Caco-2 (cell line): ENCODE results near the gene MCMBP. TPM values are rescaled to one million over a fixed set of nuclear protein-coding genes. Genes with fewer than 3 reads are reported as not detected.

ENCODE experiments used
- BruUV-seq: library from RNA; stranded (reverse); fragments of 400-500 nt; replicated peaks from 2 replicates; lab custom pipeline; 2021; lab: Mats Ljungman, UMichigan
- CTCF ChIA-PET: fragments of 300-600 bp; sonication (Branson Sonifier 250); formaldehyde crosslinking; loops from one replicate; lab custom pipeline; 2022; ENCODE audit warnings: antibody characterized with exemption; lab: Charles Lee
- POLR2A ChIA-PET: fragments of 300-600 bp; sonication (Branson Sonifier 250); formaldehyde crosslinking; loops from one replicate; lab custom pipeline; 2022; ENCODE audit warnings: antibody characterized with exemption; lab: Charles Lee
- DNase-seq, 2 experiments: peaks; one replicate each; pipeline versions ENCODE4 v3.0.0 to v3.0.0-alpha.2; 2020 to 2022
- H3K27me3 ChIP-seq: replicated peaks from 2 replicates; pipeline ENCODE4 v1.6.0; 2011; ENCODE audit warnings: low read length; ENCODE audit not compliant: control insufficient read depth, insufficient read depth
- H3K36me3 ChIP-seq: 2 replicates; pipeline ENCODE4 v1.5.1; 2011; ENCODE audit warnings: low read length; ENCODE audit not compliant: control insufficient read depth, insufficient read depth
- H3K4me1 ChIP-seq: fragments of 250-450 bp; sonication (Bioruptor Pico); 2 replicates; pipeline ENCODE4 v1.5.1; 2020; ENCODE audit warnings: mild to moderate bottlenecking
- H3K4me3 ChIP-seq: 2 replicates; pipeline ENCODE4 v1.5.1; 2011; ENCODE audit warnings: low read depth, mild to moderate bottlenecking, control low read depth, low read length
- H3K9me3 ChIP-seq: fragments of 250-450 bp; sonication (Bioruptor Pico); 2 replicates; pipeline ENCODE4 v1.5.1; 2020; ENCODE audit warnings: mild to moderate bottlenecking, moderate library complexity
- H3K27ac Mint-ChIP-seq: one replicate; pipeline ENCODE4 v1.8.0; 2022; ENCODE audit warnings: mixed read lengths; ENCODE audit not compliant: unreplicated experiment
- H3K27me3 Mint-ChIP-seq: one replicate; pipeline ENCODE4 v1.8.0; 2022; ENCODE audit warnings: mixed read lengths; ENCODE audit not compliant: insufficient read depth, unreplicated experiment
- H3K36me3 Mint-ChIP-seq: one replicate; pipeline ENCODE4 v1.8.0; 2022; ENCODE audit warnings: mild to moderate bottlenecking, mixed read lengths; ENCODE audit not compliant: insufficient read depth, unreplicated experiment
- H3K4me1 Mint-ChIP-seq: one replicate; pipeline ENCODE4 v1.8.0; 2022; ENCODE audit warnings: low read depth, mixed read lengths; ENCODE audit not compliant: unreplicated experiment
- H3K4me3 Mint-ChIP-seq: one replicate; pipeline ENCODE4 v1.8.0; 2022; ENCODE audit warnings: mild to moderate bottlenecking, moderate library complexity, mixed read lengths; ENCODE audit not compliant: unreplicated experiment
- H3K9me3 Mint-ChIP-seq: one replicate; pipeline ENCODE4 v1.8.0; 2022; ENCODE audit warnings: mixed read lengths; ENCODE audit not compliant: unreplicated experiment
- intact Hi-C: fragments of 100-400 bp; cut with micrococcal nuclease; formaldehyde crosslinking; loops from one replicate; pipeline ENCODE4 v1.10.0; 2022; ENCODE audit not compliant: unreplicated experiment
- total RNA-seq: library from RNA; stranded (reverse); gene quantifications from 2 replicates; pipeline ENCODE4 v1.2.3, GENCODE V29; 2022
- TF ChIP-seq, protein P1 (sequence below), 2 experiments: fragments of 200-600 bp in 1 of 2; IDR thresholded peaks; 1 replicate in 1 of 2; 2 replicates in 1 of 2; pipeline versions ENCODE4 v1.5.1 to v1.8.0; 2011 to 2022; ENCODE audit warnings: antibody characterized with exemption in 1 of 2, control low read depth in 1 of 2, inconsistent platforms in 1 of 2, low read depth in 1 of 2, low read length in 1 of 2, mild to moderate bottlenecking in 1 of 2, moderate library complexity in 1 of 2; ENCODE audit not compliant: insufficient read depth in 1 of 2, severe bottlenecking in 1 of 2, unreplicated experiment in 1 of 2

Gene MCMBP
- total RNA-seq, 1 experiment from 2014 or later, result 88.4 TPM

DNA sequence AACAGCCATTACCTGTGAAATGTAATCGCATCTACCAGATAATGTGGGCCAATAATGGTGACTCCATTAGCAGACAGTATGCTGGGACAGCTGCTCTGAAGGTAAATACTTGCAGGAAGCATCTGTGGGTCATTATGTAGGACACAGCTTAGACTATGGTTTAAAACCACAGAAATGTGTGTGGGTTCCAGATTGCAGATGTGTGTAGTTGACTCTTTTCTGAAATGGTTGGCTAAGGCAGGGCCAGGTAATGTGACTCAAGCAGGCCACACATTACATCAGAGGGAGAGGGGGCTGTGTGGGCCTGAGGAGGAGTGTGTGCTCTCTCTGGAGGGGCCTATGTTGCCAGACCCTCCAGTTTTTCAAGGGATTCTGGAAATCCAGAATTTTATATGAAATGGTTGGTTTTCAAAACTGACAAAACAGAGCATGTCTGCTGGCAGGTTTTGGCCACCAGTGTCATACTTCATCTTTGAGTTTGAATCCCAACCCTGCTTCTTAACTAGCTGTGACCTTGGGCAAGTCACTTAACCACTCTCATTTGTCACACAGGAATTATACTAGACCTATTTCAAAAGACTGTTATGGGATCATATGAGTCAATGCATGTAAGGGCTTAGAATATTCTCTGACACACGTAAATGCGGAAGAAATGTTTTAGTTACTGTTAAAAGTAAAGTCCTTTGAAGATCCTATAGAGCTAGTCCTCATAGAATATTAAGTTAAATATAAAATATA is 64.5 kb downstream of the MCMBP start:
- TF ChIP-seq, protein P1, sequence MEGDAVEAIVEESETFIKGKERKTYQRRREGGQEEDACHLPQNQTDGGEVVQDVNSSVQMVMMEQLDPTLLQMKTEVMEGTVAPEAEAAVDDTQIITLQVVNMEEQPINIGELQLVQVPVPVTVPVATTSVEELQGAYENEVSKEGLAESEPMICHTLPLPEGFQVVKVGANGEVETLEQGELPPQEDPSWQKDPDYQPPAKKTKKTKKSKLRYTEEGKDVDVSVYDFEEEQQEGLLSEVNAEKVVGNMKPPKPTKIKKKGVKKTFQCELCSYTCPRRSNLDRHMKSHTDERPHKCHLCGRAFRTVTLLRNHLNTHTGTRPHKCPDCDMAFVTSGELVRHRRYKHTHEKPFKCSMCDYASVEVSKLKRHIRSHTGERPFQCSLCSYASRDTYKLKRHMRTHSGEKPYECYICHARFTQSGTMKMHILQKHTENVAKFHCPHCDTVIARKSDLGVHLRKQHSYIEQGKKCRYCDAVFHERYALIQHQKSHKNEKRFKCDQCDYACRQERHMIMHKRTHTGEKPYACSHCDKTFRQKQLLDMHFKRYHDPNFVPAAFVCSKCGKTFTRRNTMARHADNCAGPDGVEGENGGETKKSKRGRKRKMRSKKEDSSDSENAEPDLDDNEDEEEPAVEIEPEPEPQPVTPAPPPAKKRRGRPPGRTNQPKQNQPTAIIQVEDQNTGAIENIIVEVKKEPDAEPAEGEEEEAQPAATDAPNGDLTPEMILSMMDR (IDR thresholded peaks at IDR 0.05; ENCODE audit: insufficient read depth in 1 of 2, low read depth in 1 of 2, low read length in 1 of 2, severe bottlenecking in 1 of 2, unreplicated experiment in 1 of 2), result no peak
- H3K4me3 ChIP-seq, result no peak overlapping the region
- DNase-seq, result no peak
- H3K4me1 Mint-ChIP-seq, result no peaks in the 10 kb centered on the region
- BruUV-seq, result no TSS peak
- H3K27me3 ChIP-seq, result no peaks in the 10 kb centered on the region
- peaks cover 26% of the 10 kb centered on the region for H3K36me3 Mint-ChIP-seq
- H3K4me1 ChIP-seq, result no peaks in the 10 kb centered on the region; the same call in 1 of the 2 replicates
- no peak overlapping the region for H3K27ac Mint-ChIP-seq
- CTCF ChIA-PET, result interaction anchor here (0.6 kb wide), 1 partner anchor 587 kb away, joined by 3 read pairs; no protein-coding TSS in a partner anchor
- no peaks in the 10 kb centered on the region for H3K27me3 Mint-ChIP-seq
- no peaks in the 10 kb centered on the region for H3K9me3 ChIP-seq
- H3K4me3 Mint-ChIP-seq, result no peak overlapping the region
- H3K36me3 ChIP-seq, result no peaks in the 10 kb centered on the region
- POLR2A ChIA-PET, result no interaction called here
- no peaks in the 10 kb centered on the region for H3K9me3 Mint-ChIP-seq
- intact Hi-C loops, result no loop called here

DNA sequence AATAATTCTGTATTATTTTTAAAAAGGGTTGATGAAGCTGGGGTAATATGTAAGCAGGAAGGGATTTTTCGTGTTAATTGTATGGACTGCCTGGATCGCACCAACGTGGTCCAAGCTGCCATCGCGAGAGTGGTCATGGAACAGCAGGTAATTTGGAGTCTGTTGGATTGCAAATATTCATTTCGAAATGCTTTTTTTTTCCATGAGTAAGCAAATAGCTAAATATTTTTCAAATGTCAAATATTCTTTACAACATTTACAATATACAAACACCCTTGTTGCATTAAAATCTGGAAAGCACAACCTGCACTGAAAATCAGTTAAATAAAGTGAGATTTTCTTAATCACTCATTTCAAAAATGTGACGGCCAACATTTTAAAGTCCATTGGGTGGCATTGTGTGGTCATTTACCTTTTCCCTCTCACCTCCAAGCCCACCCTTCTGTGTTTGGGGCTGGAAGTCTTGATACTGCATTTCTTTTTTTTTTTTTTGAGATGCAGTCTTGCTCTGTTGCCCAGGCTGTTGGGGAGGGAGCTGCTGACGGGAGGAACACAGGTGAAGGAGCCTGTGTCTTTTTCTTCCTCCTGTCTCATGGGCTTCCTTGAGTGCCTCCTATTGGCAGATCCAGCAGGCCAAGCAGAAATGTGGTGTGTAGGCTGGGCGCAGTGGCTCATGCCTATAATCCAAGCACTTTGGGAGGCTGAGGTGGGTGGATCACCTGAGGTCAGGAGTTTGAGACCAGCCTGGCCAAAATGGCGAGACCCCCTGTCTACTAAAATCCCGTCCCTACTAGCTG is 66.1 kb downstream of the MCMBP start:
- CTCF ChIA-PET, result no interaction called here
- intact Hi-C loops, result no loop called here
- no TSS peak for BruUV-seq
- Mint-ChIP-seq H3K36me3 (peaks cover 26% of the 10 kb centered on the region), H3K9me3 (no peaks in the 10 kb centered on the region), H3K27ac (no peak overlapping the region), H3K4me1 (no peaks in the 10 kb centered on the region), H3K27me3 (no peaks in the 10 kb centered on the region), H3K4me3 (no peak overlapping the region)
- Histone ChIP-seq H3K4me3 (no peak overlapping the region), H3K36me3 (no peaks in the 10 kb centered on the region), H3K9me3 (no peaks in the 10 kb centered on the region), H3K4me1 (no peaks in the 10 kb centered on the region; the same call in 1 of the 2 replicates), H3K27me3 (no peaks in the 10 kb centered on the region)
- DNase-seq, result no peak
- TF ChIP-seq, protein P1 (IDR thresholded peaks at IDR 0.05; ENCODE audit: insufficient read depth in 1 of 2, low read depth in 1 of 2, low read length in 1 of 2, severe bottlenecking in 1 of 2, unreplicated experiment in 1 of 2), result no peak
- POLR2A ChIA-PET, result no interaction called here

DNA sequence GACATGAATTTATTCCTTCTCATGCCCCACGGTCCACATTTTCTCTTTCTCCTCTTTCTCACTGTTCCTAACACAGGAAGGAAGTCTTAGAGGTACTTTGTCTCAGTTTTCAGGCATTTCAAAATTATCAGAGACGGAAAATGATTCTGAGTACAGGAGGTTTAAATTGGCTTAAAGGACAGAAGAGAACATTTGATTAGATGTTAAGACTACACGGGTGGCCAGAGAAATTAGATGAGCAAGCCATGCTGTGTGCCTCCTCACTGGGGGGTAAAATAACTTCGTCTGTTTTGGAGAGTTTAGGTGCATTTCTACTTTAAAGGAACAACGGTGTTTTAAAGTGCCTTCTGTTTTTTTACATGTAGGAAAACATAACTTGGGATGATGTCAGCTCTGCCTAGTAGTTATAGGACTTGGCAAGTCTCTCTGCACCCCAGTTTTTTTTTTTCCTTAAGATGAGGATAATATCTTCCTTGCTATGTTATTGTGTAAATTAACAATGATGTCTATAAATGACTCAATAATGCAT is 66.9 kb downstream of the MCMBP start:
- Mint-ChIP-seq H3K27me3 (no peaks in the 10 kb centered on the region), H3K9me3 (no peaks in the 10 kb centered on the region), H3K4me3 (no peak overlapping the region), H3K4me1 (no peaks in the 10 kb centered on the region), H3K36me3 (peaks cover 29% of the 10 kb centered on the region), H3K27ac (no peak overlapping the region)
- no peaks in the 10 kb centered on the region; the same call in 1 of the 2 replicates for H3K4me1 ChIP-seq
- no peaks in the 10 kb centered on the region for H3K9me3 ChIP-seq
- ChIA-PET CTCF (no interaction called here), POLR2A (no interaction called here)
- TF ChIP-seq, protein P1 (IDR thresholded peaks at IDR 0.05; ENCODE audit: insufficient read depth in 1 of 2, low read depth in 1 of 2, low read length in 1 of 2, severe bottlenecking in 1 of 2, unreplicated experiment in 1 of 2), result no peak
- no peaks in the 10 kb centered on the region for H3K27me3 ChIP-seq
- H3K36me3 ChIP-seq, result no peaks in the 10 kb centered on the region
- intact Hi-C loops, result no loop called here
- DNase-seq, result no peak
- H3K4me3 ChIP-seq, result no peak overlapping the region
- BruUV-seq, result no TSS peak
